ENCODE results near the gene CLCA2.

The CLCA2 gene

DNA sequence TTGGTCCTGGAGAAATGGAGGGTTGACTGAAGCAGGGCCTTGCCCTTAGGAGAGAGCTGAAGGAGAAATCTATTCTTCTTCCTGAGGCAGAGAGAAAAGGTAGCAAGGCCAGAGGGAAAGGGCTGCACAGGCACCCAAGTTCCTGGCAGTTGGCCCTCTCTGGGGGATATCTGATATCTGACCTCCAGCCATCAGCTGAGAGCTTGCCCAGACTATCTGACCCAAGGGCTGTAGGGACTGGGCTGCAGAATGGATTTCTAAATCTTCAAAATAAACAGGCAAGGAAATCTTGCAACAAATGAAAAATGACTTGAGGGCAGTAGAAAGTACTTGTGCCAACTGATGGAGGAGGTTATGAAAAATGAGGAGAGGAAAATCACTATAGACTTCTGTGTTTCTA lies 498 bp upstream of the CLCA2 start:
- no peak for TF ChIP-seq CTCF (IDR thresholded peaks at IDR 0.05; ENCODE audit: control extremely low read depth, extremely low read depth, low read depth, missing control alignments)
- CTCF ChIA-PET: interaction anchor here (1.2 to 4.7 kb wide), 3 partner anchors 16 to 78 kb away, joined by 5 to 25 read pairs (median 16); no protein-coding TSS in a partner anchor

GRCh38 chr1:86429122-86429725 lies 5.3 kb downstream of the CLCA2 start:
- DNase-seq (ENCODE audit: extremely low spot score): no peak
- no peak for TF ChIP-seq CTCF (IDR thresholded peaks at IDR 0.05; ENCODE audit: control extremely low read depth, extremely low read depth, low read depth, missing control alignments)
- ChIA-PET POLR2A (no interaction called here), CTCF (interaction anchor here (2.8 kb wide), 1 partner anchor 22 kb away, joined by 8 read pairs; no protein-coding TSS in a partner anchor)

More for the DNA sequence above, 498 bp upstream of the CLCA2 start:
- POLR2A ChIA-PET: no interaction called here
- no peak for DNase-seq (ENCODE audit: extremely low spot score)

DNA sequence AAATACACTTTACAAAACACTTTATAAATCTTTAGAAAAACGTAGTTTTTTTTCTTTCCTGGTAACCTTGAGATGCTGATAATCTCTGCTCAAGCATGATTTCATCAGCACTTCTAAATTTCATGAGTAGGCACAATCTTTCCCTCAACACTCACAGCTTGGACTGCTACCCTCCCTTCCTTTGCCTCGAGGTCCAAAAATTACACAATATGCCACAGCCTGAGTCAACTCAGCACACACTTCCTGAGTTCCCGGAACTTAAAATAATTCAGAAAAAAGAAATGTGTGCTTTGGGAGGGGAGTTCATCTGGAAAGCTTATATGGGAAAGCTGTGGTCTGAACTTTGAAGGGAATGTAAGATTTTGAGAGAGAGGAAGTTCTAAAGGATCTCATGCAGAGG lies 5.9 kb downstream of the CLCA2 start:
- CTCF ChIA-PET: interaction anchor here (0.8 to 2.8 kb wide), 5 partner anchors 11 to 71 kb away, joined by 3 to 8 read pairs (median 3); no protein-coding TSS in a partner anchor
- POLR2A ChIA-PET: no interaction called here
- no peak for TF ChIP-seq CTCF (IDR thresholded peaks at IDR 0.05; ENCODE audit: control extremely low read depth, extremely low read depth, low read depth, missing control alignments)
- DNase-seq (ENCODE audit: extremely low spot score): no peak

DNA sequence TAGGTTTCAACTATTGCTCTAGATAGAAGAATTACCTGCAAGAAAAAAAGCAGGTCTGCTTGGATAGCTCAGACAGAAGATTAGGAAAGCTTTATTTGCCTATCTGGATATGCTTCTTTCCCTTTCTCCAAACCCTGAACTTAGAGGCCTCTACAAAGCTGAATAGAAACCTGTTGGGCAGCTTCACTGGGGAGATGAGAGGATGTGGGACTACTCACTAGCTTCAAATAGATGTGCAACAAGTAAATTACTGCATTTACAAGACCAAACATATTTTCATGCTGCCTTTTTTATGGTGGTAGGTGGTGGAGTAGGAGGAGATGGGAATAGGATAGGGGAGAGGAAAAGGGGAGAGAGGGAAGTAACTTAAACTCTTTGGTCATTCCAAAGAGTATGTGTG lies 6.4 kb downstream of the CLCA2 start:
- ChIA-PET CTCF (interaction anchor here (0.8 to 2.8 kb wide), 8 partner anchors 9 to 70 kb away, joined by 3 to 8 read pairs (median 3); no protein-coding TSS in a partner anchor), POLR2A (no interaction called here)
- DNase-seq (ENCODE audit: extremely low spot score): no peak
- TF ChIP-seq CTCF (IDR thresholded peaks at IDR 0.05; ENCODE audit: control extremely low read depth, extremely low read depth, low read depth, missing control alignments): no peak

DNA sequence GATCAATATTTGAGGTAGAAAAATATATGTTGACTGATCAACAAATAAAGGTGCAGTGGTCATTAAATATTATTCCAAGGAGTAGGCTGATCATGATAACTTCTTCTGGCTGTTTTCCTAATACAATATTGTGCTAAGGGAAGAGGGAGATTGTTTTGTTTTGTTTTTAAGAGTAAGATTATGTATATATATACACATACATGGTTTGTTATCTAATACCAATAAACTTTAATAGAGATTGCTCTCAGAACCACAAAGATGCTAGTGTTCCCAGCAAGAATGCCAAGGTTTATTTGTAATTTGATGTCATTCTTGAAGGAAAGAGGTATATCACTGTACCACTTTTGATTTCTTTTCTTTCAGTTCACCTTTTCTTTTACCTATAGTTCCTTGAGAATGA lies 10.1 kb downstream of the CLCA2 start:
- POLR2A ChIA-PET: no interaction called here
- CTCF ChIA-PET: interaction anchor here (1.0 kb wide), 1 partner anchor 14 kb away, joined by 3 read pairs; no protein-coding TSS in a partner anchor
- no peak for DNase-seq (ENCODE audit: extremely low spot score)
- no peak for TF ChIP-seq CTCF (IDR thresholded peaks at IDR 0.05; ENCODE audit: control extremely low read depth, extremely low read depth, low read depth, missing control alignments)

- ChIA-PET CTCF (interaction anchor here (1.1 to 1.4 kb wide), 2 partner anchors 14 to 65 kb away, joined by 3 to 4 read pairs; no protein-coding TSS in a partner anchor), POLR2A (no interaction called here)
- TF ChIP-seq CTCF (IDR thresholded peaks at IDR 0.05; ENCODE audit: control extremely low read depth, extremely low read depth, low read depth, missing control alignments): no peak
- DNase-seq (ENCODE audit: extremely low spot score): no peak
Measured at GRCh38 chr1:86435327-86435726, 11.4 kb downstream of the CLCA2 start.
